Mesendoderm (in vitro differentiated cells): Measurements from ENCODE around the gene SCGB1C2.
"Not testable (repeated sequence)": the region's sequence is repeated elsewhere in the genome, so short reads cannot be mapped to it uniquely, and the experiment has no call there.

Experiments
- DNase-seq: peaks from one replicate; pipeline ENCODE4 v3.0.0; 2013
- H2AK5ac ChIP-seq: 2 replicates; pipeline ENCODE4 v1.6.1; 2013; ENCODE audit warnings: low read length, inconsistent platforms
- H2BK120ac ChIP-seq: 2 replicates; pipeline ENCODE4 v1.6.1; 2013; ENCODE audit warnings: low read depth, mild to moderate bottlenecking, low read length, moderate library complexity, mixed read lengths
- H2BK15ac ChIP-seq: replicated peaks from 2 replicates; pipeline ENCODE4 v1.6.1; 2013; ENCODE audit warnings: low read depth, mild to moderate bottlenecking, moderate library complexity
- H2BK5ac ChIP-seq: 2 replicates; pipeline ENCODE4 v1.6.1; 2013; ENCODE audit warnings: low read length, inconsistent platforms
- H3K18ac ChIP-seq: 2 replicates; pipeline ENCODE4 v1.6.1; 2013; ENCODE audit warnings: mild to moderate bottlenecking, low read length, mixed read lengths
- H3K23ac ChIP-seq: one replicate; pipeline ENCODE4 v1.6.1; 2013; ENCODE audit warnings: low read length
- H3K27ac ChIP-seq: 2 replicates; pipeline ENCODE4 v1.5.1; 2013; ENCODE audit warnings: low read depth, mild to moderate bottlenecking, inconsistent platforms, low read length, moderate library complexity
- H3K27me3 ChIP-seq: 2 replicates; pipeline ENCODE4 v1.6.1; 2013; ENCODE audit warnings: low read length, control low read depth, mild to moderate bottlenecking, inconsistent platforms; ENCODE audit not compliant: insufficient read depth, poor library complexity
- H3K36me3 ChIP-seq: 2 replicates; pipeline ENCODE4 v1.6.1; 2013; ENCODE audit warnings: low read length, inconsistent platforms; ENCODE audit not compliant: control insufficient read depth, insufficient read depth
- H3K4ac ChIP-seq: one replicate; pipeline ENCODE4 v1.6.1; 2013; ENCODE audit warnings: low read depth, mild to moderate bottlenecking, low read length, moderate library complexity
- H3K4me1 ChIP-seq: 2 replicates; pipeline ENCODE4 v1.6.1; 2013; ENCODE audit warnings: low read depth, low read length, inconsistent platforms; ENCODE audit not compliant: control insufficient read depth
- H3K4me2 ChIP-seq: 2 replicates; pipeline ENCODE4 v1.6.1; 2013; ENCODE audit warnings: low read length
- H3K4me3 ChIP-seq: 2 replicates; pipeline ENCODE4 v1.5.1; 2013; ENCODE audit warnings: mild to moderate bottlenecking, low read length
- H3K56ac ChIP-seq: one replicate; pipeline ENCODE4 v1.6.1; 2013; ENCODE audit warnings: low read length
- H3K79me1 ChIP-seq: 2 replicates; pipeline ENCODE4 v1.6.1; 2013; ENCODE audit warnings: low read length, inconsistent platforms
- H3K79me2 ChIP-seq: 2 replicates; pipeline ENCODE4 v1.6.1; 2013; ENCODE audit warnings: mild to moderate bottlenecking, low read length; ENCODE audit not compliant: control insufficient read depth, insufficient read depth
- H3K9ac ChIP-seq: 2 replicates; pipeline ENCODE4 v1.6.1; 2013; ENCODE audit warnings: low read length, inconsistent platforms
- H4K5ac ChIP-seq: one replicate; pipeline ENCODE4 v1.6.1; 2013; ENCODE audit warnings: low read length
- H4K8ac ChIP-seq: one replicate; pipeline ENCODE4 v1.6.1; 2013; ENCODE audit warnings: low read depth, mild to moderate bottlenecking, control low read depth, low read length, moderate library complexity
- WGBS: extraction: QIAGEN DNeasy Blood & Tissue Kit; methylation state at CpG from one replicate; pipeline ENCODE4 v1.1.7; 2013; ENCODE audit warnings: low lambda C conversion rate, missing lambda C conversion rate; ENCODE audit not compliant: insufficient coverage; ENCODE audit errors: extremely low coverage; 5-methylcytosine and 5-hydroxymethylcytosine counted together

The SCGB1C2 gene

DNA sequence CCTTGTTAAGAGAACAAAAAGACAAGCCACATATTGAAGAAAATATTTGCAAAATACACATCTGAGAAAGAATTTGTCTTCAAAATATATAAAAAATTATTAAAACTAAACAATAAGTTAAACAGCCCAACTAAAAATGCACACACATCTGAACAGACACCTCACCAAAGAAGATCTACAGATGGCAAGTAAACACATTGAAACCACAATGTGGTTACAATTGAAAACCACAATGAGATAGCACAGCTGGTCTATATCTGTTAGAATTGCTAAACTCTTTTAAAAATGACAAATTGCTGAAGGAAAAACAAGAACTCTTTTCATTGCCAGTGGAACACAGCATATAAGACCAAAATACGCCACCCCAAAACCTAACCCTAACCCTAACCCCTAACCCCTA, 1.5 kb upstream of the SCGB1C2 start:
- not testable (repeated sequence) for H2BK15ac ChIP-seq, H3K4ac ChIP-seq, H3K27ac ChIP-seq, H3K4me1 ChIP-seq, H4K8ac ChIP-seq, H3K23ac ChIP-seq, H3K18ac ChIP-seq, H3K9ac ChIP-seq, H3K79me2 ChIP-seq, H3K36me3 ChIP-seq, H3K4me2 ChIP-seq, H2BK5ac ChIP-seq, H2AK5ac ChIP-seq, H3K4me3 ChIP-seq, H3K79me1 ChIP-seq, H3K27me3 ChIP-seq, DNase-seq, H4K5ac ChIP-seq, H3K56ac ChIP-seq, H2BK120ac ChIP-seq
- WGBS = no CpG with 5 or more reads among the region's 1 CpG

DNA sequence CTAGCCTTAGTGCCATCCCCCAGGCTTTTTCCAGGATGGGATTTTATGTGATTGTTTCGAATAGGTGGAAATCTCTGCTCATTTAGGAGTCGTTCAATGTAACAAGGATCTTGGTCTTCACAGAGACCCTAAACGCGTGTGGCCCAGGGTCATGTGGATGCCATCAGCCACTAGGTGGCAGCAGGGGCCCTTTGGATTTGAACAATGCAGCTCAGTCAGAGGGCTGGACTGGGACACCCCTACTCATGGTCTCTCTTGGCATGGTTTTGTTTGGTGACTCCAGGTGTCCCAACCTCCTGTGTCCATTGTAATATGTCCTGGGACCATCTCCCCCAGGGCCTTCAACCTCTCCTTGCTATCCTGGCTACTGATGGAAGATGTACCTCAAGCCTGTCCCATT, 838 bp upstream of the SCGB1C2 start:
- H3K9ac ChIP-seq, H4K8ac ChIP-seq, H3K36me3 ChIP-seq, H4K5ac ChIP-seq, H2BK120ac ChIP-seq, H3K79me1 ChIP-seq, H3K4ac ChIP-seq, H3K27me3 ChIP-seq, H3K23ac ChIP-seq, H3K4me3 ChIP-seq, H2AK5ac ChIP-seq, H3K79me2 ChIP-seq, H3K56ac ChIP-seq, H3K4me2 ChIP-seq, H3K27ac ChIP-seq, H3K18ac ChIP-seq, H2BK15ac ChIP-seq, H3K4me1 ChIP-seq, H2BK5ac ChIP-seq, DNase-seq: not testable (repeated sequence)
- no CpG with 5 or more reads among the region's 4 CpGs for WGBS

DNA sequence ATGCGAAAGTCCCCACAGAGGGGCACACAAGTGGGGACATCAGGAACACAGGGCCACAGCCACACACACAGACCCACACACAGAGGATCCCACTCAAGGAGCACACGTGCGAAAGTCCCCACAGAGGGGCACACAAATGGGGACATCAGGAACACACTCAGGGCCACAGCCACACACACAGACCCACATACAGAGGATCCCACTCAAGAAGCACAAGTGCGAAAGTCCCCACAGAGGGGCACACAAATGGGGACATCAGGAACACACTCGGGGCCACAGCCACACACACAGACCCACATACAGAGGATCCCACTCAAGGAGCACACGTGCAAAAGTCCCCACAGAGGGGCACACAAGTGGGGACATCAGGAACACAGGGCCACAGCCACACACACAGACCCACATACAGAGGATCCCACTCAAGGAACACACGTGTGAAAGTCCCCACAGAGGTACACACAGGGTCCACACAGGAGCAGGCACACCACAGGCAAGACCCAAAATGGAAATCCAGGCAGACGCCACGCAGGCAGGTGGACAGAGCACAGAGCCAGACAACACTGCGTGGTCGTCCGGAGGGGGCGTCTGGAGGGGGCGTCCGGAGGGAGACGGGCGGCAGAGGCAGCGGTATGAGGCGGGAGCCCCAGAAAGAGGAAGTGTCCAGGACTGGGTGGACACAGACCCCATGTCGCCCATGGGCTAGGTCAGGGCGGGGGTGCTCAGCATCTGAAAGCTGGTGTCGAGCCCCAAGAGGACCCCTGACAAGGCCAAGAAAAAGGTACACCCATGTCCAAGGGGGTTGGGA, 2.2 kb downstream of the SCGB1C2 start:
- not testable (repeated sequence) for H3K36me3 ChIP-seq, H3K27me3 ChIP-seq, H3K18ac ChIP-seq, H3K4me1 ChIP-seq, H4K5ac ChIP-seq, H3K4me2 ChIP-seq, H3K4ac ChIP-seq, H3K79me2 ChIP-seq, H3K23ac ChIP-seq, H2BK5ac ChIP-seq, H3K4me3 ChIP-seq, DNase-seq, H4K8ac ChIP-seq, H2AK5ac ChIP-seq, H3K9ac ChIP-seq, H3K79me1 ChIP-seq, H3K27ac ChIP-seq, H2BK120ac ChIP-seq, H2BK15ac ChIP-seq, H3K56ac ChIP-seq
- WGBS = no CpG with 5 or more reads among the region's 22 CpGs

DNA sequence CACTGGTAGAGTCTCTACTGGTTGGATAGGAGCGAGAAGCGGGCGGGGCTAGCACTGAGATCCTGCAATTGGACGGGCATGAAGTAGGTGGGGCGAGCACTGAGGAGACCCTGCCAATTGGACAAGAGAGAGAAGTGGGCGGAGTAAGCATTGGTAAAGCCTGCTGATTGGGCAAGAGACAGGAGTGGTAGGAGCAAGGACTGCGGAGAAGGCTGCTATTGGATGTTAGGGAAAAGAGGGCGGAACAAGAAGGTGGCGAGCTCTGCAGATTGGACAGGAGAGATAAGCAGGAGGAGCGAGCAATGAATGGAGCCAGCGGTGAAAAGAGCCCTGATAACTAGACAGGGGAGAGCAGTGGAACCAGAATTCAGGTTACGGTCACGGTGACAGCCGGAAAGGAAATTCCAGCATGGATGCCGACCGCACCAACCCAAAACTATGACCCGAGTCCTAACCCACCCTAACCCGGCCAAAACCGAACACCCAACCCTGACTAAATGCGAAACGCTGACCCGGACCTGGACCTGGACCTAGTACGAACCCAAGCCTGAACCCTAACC, 4.8 kb downstream of the SCGB1C2 start:
- H3K18ac ChIP-seq = no peak overlapping the region

DNA sequence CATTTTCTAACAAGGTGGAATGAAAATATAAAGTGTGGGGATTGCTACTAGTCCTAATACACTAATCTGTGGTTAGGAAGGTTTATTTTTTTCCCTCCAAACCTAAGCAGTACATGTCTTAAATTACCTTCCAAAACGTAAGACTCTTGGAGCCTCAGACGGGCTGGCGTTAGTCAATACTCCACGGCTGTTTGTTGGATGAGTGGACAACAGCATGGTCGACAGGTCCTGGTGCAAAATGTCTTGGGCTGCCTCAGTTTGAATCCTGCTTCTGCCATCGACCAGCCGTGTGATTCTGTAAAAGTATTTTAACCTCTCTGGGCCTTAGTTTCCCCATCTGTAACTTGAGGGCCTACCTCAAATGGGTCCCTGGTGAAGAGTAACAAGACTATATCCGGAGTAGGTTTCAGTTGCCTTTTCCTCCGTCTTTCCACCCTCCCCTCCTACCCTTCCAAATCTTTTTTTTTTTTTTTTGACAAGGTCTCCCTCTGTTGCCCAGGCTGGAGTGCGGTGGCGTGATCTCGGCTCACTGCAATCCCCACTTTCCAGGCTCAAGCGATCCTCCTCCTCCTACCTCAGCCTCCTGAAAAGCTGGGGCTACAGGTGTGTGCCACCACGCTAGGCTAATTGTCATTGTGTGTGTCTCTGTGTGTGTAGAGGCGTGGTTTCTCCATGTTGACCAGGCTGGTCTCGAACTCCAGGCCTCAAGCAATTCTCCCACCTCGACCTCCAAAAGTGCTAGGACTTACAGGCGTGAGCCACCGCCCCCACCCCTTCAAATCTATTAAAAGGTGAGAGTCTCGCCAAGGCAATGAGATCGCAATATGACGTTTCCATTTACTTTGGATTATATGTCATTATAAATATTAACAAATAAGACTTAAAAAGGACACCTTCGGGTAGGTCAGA, 5.8 kb downstream of the SCGB1C2 start:
- Histone ChIP-seq H3K27ac (no peak overlapping the region), H2AK5ac (no peak overlapping the region), H3K4me1 (no peaks in the 10 kb centered on the region), H3K27me3 (no peaks in the 10 kb centered on the region), H3K18ac (no peak overlapping the region), H2BK15ac (no peak overlapping the region), H3K4me2 (no peak overlapping the region), H3K79me1 (no peaks in the 10 kb centered on the region), H2BK120ac (no peak overlapping the region), H3K9ac (no peak overlapping the region), H3K56ac (no peak overlapping the region), H3K23ac (no peak overlapping the region), H4K5ac (no peak overlapping the region), H3K4ac (no peak overlapping the region), H2BK5ac (no peak overlapping the region), H4K8ac (no peak overlapping the region), H3K79me2 (no peaks in the 10 kb centered on the region), H3K36me3 (no peaks in the 10 kb centered on the region), H3K4me3 (no peak overlapping the region)
- no peak for DNase-seq
- no CpG with 5 or more reads among the region's 23 CpGs for WGBS

More for the DNA sequence above, 4.8 kb downstream of the SCGB1C2 start:
- Histone ChIP-seq H3K27me3 (no peaks in the 10 kb centered on the region), H3K4me1 (no peaks in the 10 kb centered on the region), H3K79me1 (no peaks in the 10 kb centered on the region), H3K4me2 (no peak overlapping the region), H2BK15ac (no peak overlapping the region), H3K9ac (no peak overlapping the region), H3K79me2 (no peaks in the 10 kb centered on the region), H3K4ac (no peak overlapping the region), H3K56ac (no peak overlapping the region), H3K36me3 (no peaks in the 10 kb centered on the region), H4K5ac (no peak overlapping the region), H2AK5ac (no peak overlapping the region), H2BK5ac (no peak overlapping the region), H4K8ac (no peak overlapping the region), H3K4me3 (no peak overlapping the region), H3K23ac (no peak overlapping the region), H3K27ac (no peak overlapping the region), H2BK120ac (no peak overlapping the region)
- DNase-seq = peak; percentile 64
- no CpG with 5 or more reads among the region's 23 CpGs for WGBS
